Mesothelial cell of epicardium (in vitro differentiated cells): ENCODE data around the gene ZNF507. TPM values are rescaled to one million over a fixed set of nuclear protein-coding genes. Genes with fewer than 3 reads are reported as not detected.

Experiments
- DNase-seq, 2 experiments: peaks; one replicate each; pipeline ENCODE4 v3.0.0; 2021; ENCODE audit warnings: low spot score in 2 of 2; ENCODE audit not compliant: unreplicated experiment in 2 of 2
- H3K27ac Mint-ChIP-seq: 2 replicates; pipeline ENCODE4 v1.8.0; 2021; ENCODE audit warnings: mixed read lengths
- H3K27me3 Mint-ChIP-seq: 2 replicates; pipeline ENCODE4 v1.8.0; 2021; ENCODE audit warnings: low read depth, mixed read lengths
- H3K36me3 Mint-ChIP-seq: 2 replicates; pipeline ENCODE4 v1.8.0; 2021; ENCODE audit warnings: mixed read lengths
- H3K4me1 Mint-ChIP-seq: 2 replicates; pipeline ENCODE4 v1.8.0; 2021; ENCODE audit warnings: mixed read lengths
- H3K4me3 Mint-ChIP-seq: 2 replicates; pipeline ENCODE4 v1.8.0; 2021; ENCODE audit warnings: mild to moderate bottlenecking, moderate library complexity, mixed read lengths
- H3K9me3 Mint-ChIP-seq: 2 replicates; pipeline ENCODE4 v1.8.0; 2021; ENCODE audit warnings: mixed read lengths
- CTCF ChIP-seq: fragments of 200-600 bp; sonication (generic); IDR thresholded peaks from one replicate; pipeline ENCODE4 v1.5.0; 2021; ENCODE audit warnings: antibody characterized with exemption; ENCODE audit not compliant: unreplicated experiment
- total RNA-seq: library from RNA; stranded (reverse); gene quantifications from 3 replicates; pipeline ENCODE4 v1.2.1, GENCODE V29; 2021

Gene ZNF507
- total RNA-seq, 1 donor from 2014 or later, result 33.6 TPM

GRCh38 chr19:32437096-32437495 lies 91.7 kb downstream of the ZNF507 start:
- H3K9me3 Mint-ChIP-seq, result no peaks in the 10 kb centered on the region
- peaks cover 26% of the 10 kb centered on the region for H3K36me3 Mint-ChIP-seq
- no peak for DNase-seq
- H3K27me3 Mint-ChIP-seq, result no peaks in the 10 kb centered on the region
- no peak for TF ChIP-seq CTCF
- H3K27ac Mint-ChIP-seq, result no peak overlapping the region
- no peaks in the 10 kb centered on the region for H3K4me1 Mint-ChIP-seq
- H3K4me3 Mint-ChIP-seq, result no peak overlapping the region

Other genes with a start within 250 kb of the ZNF507 start
- 107 to 111 TPM (median 109 TPM) in 3 replicates for gene DPY19L3, start 60.2 kb downstream of the ZNF507 start, total RNA-seq
- gene PDCD5, start 235.6 kb downstream of the ZNF507 start, total RNA-seq, result 97.9 to 101 TPM (median 98.7 TPM) in 3 replicates